Hepatocyte (in vitro differentiated cells): ENCODE measurements around the gene KRTAP12-2. TPM values are rescaled to one million over a fixed set of nuclear protein-coding genes. Genes with fewer than 3 reads are reported as not detected.
"Not testable (repeated sequence)": the region's sequence is repeated elsewhere in the genome, so short reads cannot be mapped to it uniquely, and the experiment has no call there.

Experiments used
- DNase-seq: peaks from one replicate; pipeline ENCODE4 v3.0.0-alpha.2; 2016; ENCODE audit warnings: low spot score
- H2AFZ ChIP-seq: fragments of 200-600 bp; sonication (generic); 2 replicates; pipeline ENCODE4 v1.6.0; 2016; ENCODE audit warnings: antibody characterized with exemption, mild to moderate bottlenecking
- H3K27ac ChIP-seq: fragments of 200-600 bp; sonication (generic); 2 replicates; pipeline ENCODE4 v1.5.1; 2016; ENCODE audit warnings: mild to moderate bottlenecking
- H3K27me3 ChIP-seq: fragments of 200-600 bp; sonication (generic); 2 replicates; pipeline ENCODE4 v1.6.1; 2016
- H3K36me3 ChIP-seq: fragments of 200-600 bp; sonication (generic); replicated peaks from 2 replicates; pipeline ENCODE4 v1.5.1; 2016; ENCODE audit warnings: low read depth; ENCODE audit not compliant: insufficient read depth
- H3K4me1 ChIP-seq: fragments of 200-600 bp; sonication (generic); 2 replicates; pipeline ENCODE4 v1.5.1; 2016; ENCODE audit warnings: mild to moderate bottlenecking, moderate library complexity; ENCODE audit not compliant: insufficient read depth
- H3K4me2 ChIP-seq: fragments of 200-600 bp; sonication (generic); 2 replicates; pipeline ENCODE4 v1.6.0; 2016
- H3K4me3 ChIP-seq: fragments of 200-600 bp; sonication (generic); 2 replicates; pipeline ENCODE4 v1.5.1; 2016; ENCODE audit warnings: mild to moderate bottlenecking
- H3K79me2 ChIP-seq: fragments of 200-600 bp; sonication (generic); 2 replicates; pipeline ENCODE4 v1.6.0; 2017; ENCODE audit warnings: mild to moderate bottlenecking
- H3K9me2 ChIP-seq: fragments of 200-600 bp; sonication (generic); replicated peaks from 2 replicates; pipeline ENCODE4 v1.6.0; 2017; ENCODE audit warnings: mild to moderate bottlenecking; ENCODE audit not compliant: insufficient read depth
- H3K9me3 ChIP-seq: fragments of 200-600 bp; sonication (generic); 2 replicates; pipeline ENCODE4 v1.5.1; 2016; ENCODE audit warnings: low read depth, mild to moderate bottlenecking
- H4K20me1 ChIP-seq: fragments of 200-600 bp; sonication (generic); 2 replicates; pipeline ENCODE4 v1.6.0; 2016; ENCODE audit warnings: mild to moderate bottlenecking; ENCODE audit not compliant: insufficient read depth, poor library complexity, severe bottlenecking
- EZH2 ChIP-seq: fragments of 200-600 bp; sonication (generic); IDR thresholded peaks from 2 replicates; pipeline ENCODE4 v1.6.1; 2016; ENCODE audit warnings: antibody characterized with exemption, mild to moderate bottlenecking, borderline replicate concordance
- EZH2phosphoT487 ChIP-seq: fragments of 200-600 bp; sonication (generic); IDR thresholded peaks from one replicate; pipeline ENCODE4 v1.6.1; 2018; ENCODE audit warnings: antibody characterized with exemption, mild to moderate bottlenecking, low read depth, moderate library complexity; ENCODE audit not compliant: unreplicated experiment, severe bottlenecking
- WGBS: methylation state at CpG from one replicate; pipeline ENCODE4 v1.1.6; 2016; ENCODE audit warnings: low lambda C conversion rate; ENCODE audit errors: missing lambda C conversion rate; 5-methylcytosine and 5-hydroxymethylcytosine counted together
- polyA plus RNA-seq: library from polyadenylated mRNA; unstranded; fragments of >200 nt; fragmentation: Nextera tagmentation; extraction: Ambion mirVana; gene quantifications from 2 replicates; pipeline ENCODE4 v1.2.1, GENCODE V29; 2016
- total RNA-seq: library from RNA; depleted of rRNA; stranded (reverse); fragments of >200 nt; gene quantifications from 2 replicates; pipeline ENCODE4 v1.2.3, GENCODE V29; 2014
- TF ChIP-seq, protein P1 (sequence below): fragments of 200-600 bp; sonication (generic); IDR thresholded peaks from 2 replicates; pipeline ENCODE4 v1.5.1; 2016; ENCODE audit warnings: antibody characterized with exemption, mild to moderate bottlenecking; ENCODE audit not compliant: poor library complexity

Gene KRTAP12-2
- total and polyA plus RNA-seq, 2 experiments from 2014 or later, result not detected

DNA sequence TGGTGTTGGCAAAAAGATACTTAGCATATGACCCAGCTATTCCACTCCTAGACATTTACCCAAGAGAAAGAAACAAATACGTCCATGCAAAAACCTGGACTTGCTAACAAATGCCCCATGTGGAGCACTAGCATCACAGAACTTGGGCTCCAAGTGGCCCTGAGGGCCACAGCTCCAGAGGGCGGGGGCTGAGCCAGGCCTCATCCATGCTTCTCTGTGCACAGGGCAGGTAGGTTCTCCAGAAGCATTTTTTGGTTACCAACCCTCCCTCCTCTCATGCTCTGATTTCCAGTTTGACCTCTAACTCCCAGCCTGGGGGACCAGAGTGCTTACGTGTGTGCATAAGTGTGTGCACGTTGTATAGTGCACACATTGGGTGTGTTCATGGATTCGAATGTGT is 2.0 kb downstream of the KRTAP12-2 start:
- no peak overlapping the region for H2AFZ ChIP-seq
- no peak overlapping the region for H3K27ac ChIP-seq
- no peaks in the 10 kb centered on the region for H3K4me1 ChIP-seq
- no peaks in the 10 kb centered on the region for H3K79me2 ChIP-seq
- no peak overlapping the region for H3K4me3 ChIP-seq
- no peaks in the 10 kb centered on the region for H3K36me3 ChIP-seq
- WGBS, result 88% methylated on average over 5 of the region's 5 CpGs
- no peak for TF ChIP-seq EZH2
- TF ChIP-seq, protein P1, sequence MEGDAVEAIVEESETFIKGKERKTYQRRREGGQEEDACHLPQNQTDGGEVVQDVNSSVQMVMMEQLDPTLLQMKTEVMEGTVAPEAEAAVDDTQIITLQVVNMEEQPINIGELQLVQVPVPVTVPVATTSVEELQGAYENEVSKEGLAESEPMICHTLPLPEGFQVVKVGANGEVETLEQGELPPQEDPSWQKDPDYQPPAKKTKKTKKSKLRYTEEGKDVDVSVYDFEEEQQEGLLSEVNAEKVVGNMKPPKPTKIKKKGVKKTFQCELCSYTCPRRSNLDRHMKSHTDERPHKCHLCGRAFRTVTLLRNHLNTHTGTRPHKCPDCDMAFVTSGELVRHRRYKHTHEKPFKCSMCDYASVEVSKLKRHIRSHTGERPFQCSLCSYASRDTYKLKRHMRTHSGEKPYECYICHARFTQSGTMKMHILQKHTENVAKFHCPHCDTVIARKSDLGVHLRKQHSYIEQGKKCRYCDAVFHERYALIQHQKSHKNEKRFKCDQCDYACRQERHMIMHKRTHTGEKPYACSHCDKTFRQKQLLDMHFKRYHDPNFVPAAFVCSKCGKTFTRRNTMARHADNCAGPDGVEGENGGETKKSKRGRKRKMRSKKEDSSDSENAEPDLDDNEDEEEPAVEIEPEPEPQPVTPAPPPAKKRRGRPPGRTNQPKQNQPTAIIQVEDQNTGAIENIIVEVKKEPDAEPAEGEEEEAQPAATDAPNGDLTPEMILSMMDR, result no peak
- TF ChIP-seq EZH2phosphoT487, result no peak
- H3K4me2 ChIP-seq, result no peak overlapping the region
- H3K9me2 ChIP-seq, result no peaks in the 10 kb centered on the region
- no peaks in the 10 kb centered on the region for H3K27me3 ChIP-seq
- no peak for DNase-seq
- H3K9me3 ChIP-seq, result no peaks in the 10 kb centered on the region
- H4K20me1 ChIP-seq, result no peaks in the 10 kb centered on the region

GRCh38 chr21:44661567-44661966 is 5.2 kb downstream of the KRTAP12-2 start:
- WGBS, result 72% methylated on average over 7 of the region's 7 CpGs

GRCh38 chr21:44658913-44659595 is 7.7 kb downstream of the KRTAP12-2 start:
- Histone ChIP-seq H2AFZ (no peak overlapping the region), H3K9me2 (no peaks in the 10 kb centered on the region), H3K79me2 (no peaks in the 10 kb centered on the region), H3K9me3 (no peaks in the 10 kb centered on the region), H3K4me2 (no peak overlapping the region), H3K27me3 (no peaks in the 10 kb centered on the region), H3K4me1 (no peaks in the 10 kb centered on the region), H4K20me1 (no peaks in the 10 kb centered on the region), H3K4me3 (no peak overlapping the region), H3K27ac (no peak overlapping the region), H3K36me3 (no peaks in the 10 kb centered on the region)
- WGBS, result 71% methylated on average over 11 of the region's 11 CpGs
- TF ChIP-seq EZH2phosphoT487 (no peak), EZH2 (no peak)
- TF ChIP-seq, protein P1, result no peak
- no peak for DNase-seq

More at GRCh38 chr21:44661567-44661966, 5.2 kb downstream of the KRTAP12-2 start:
- DNase-seq, H2AFZ ChIP-seq, H3K4me3 ChIP-seq, H3K36me3 ChIP-seq, H3K4me2 ChIP-seq, H3K9me3 ChIP-seq, H3K79me2 ChIP-seq, H3K4me1 ChIP-seq, H4K20me1 ChIP-seq, H3K9me2 ChIP-seq, H3K27ac ChIP-seq, H3K27me3 ChIP-seq: not testable (repeated sequence)

- Histone ChIP-seq H3K79me2 (no peaks in the 10 kb centered on the region), H3K27ac (no peak overlapping the region), H3K36me3 (no peaks in the 10 kb centered on the region), H2AFZ (no peak overlapping the region), H3K4me1 (no peaks in the 10 kb centered on the region), H3K9me3 (no peaks in the 10 kb centered on the region), H3K9me2 (no peaks in the 10 kb centered on the region), H3K27me3 (no peaks in the 10 kb centered on the region), H4K20me1 (no peaks in the 10 kb centered on the region), H3K4me3 (no peak overlapping the region), H3K4me2 (no peak overlapping the region)
- no peak for DNase-seq
- WGBS, result 95% methylated on average over 5 of the region's 5 CpGs
- TF ChIP-seq EZH2phosphoT487 (no peak), EZH2 (no peak)
- TF ChIP-seq, protein P1, result no peak
Observed at GRCh38 chr21:44658541-44658910, 8.2 kb downstream of the KRTAP12-2 start.
